ENCODE results near the gene FADS3. TPM values are rescaled to one million over a fixed set of nuclear protein-coding genes. Genes with fewer than 3 reads are reported as not detected.

Gene FADS3
- total and polyA plus RNA-seq, 2 donors (not counting 3 experiments of a cell fraction or from before 2014, with no cell fraction given), result 216 to 346 TPM

GRCh38 chr11:61912530-61912898 is 21.2 kb upstream of the FADS3 start:
- DNase-seq (ENCODE audit: low read depth, low spot score) (no peak), FAIRE-seq (no peak)
- H3K4me3 ChIP-seq (replicated peaks in 1 of 3; ENCODE audit: insufficient read depth in 1 of 3, low read depth in 1 of 3, low read length in 3 of 3), result no peak overlapping the region
- CTCF ChIA-PET, result interaction anchor here (1.1 kb wide), 1 partner anchor 13 kb away, joined by 3 read pairs; no protein-coding TSS in a partner anchor
- H3K27ac ChIP-seq (ENCODE audit: insufficient read depth, low read depth, low read length), result no peak overlapping the region
- H3K4me2 ChIP-seq (ENCODE audit: insufficient read depth, low read length), result no peak overlapping the region
- intact Hi-C loops (cut with micrococcal nuclease) (no loop called here), dilution Hi-C loops (cut with MboI; ENCODE audit: extremely low pct_ligation_motif_present, low sequenced_read_pairs) (no loop called here)
- TF ChIP-seq GATA2 (IDR thresholded peaks at IDR 0.05; ENCODE audit: insufficient read depth, insufficient read length, low read depth, low read length), result no peak
- no peak for TF ChIP-seq POLR2AphosphoS5 (IDR thresholded peaks at IDR 0.05; ENCODE audit: insufficient read depth, low read depth, low read length)
- no peak for TF ChIP-seq JUN (IDR thresholded peaks at IDR 0.05; ENCODE audit: borderline replicate concordance, insufficient read depth, insufficient read length, low read depth)
- no peak for TF ChIP-seq FOS (IDR thresholded peaks at IDR 0.05; ENCODE audit: borderline replicate concordance, insufficient read depth, low read length)
- TF ChIP-seq, protein P1, sequence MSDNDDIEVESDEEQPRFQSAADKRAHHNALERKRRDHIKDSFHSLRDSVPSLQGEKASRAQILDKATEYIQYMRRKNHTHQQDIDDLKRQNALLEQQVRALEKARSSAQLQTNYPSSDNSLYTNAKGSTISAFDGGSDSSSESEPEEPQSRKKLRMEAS (IDR thresholded peaks at IDR 0.05; ENCODE audit: insufficient read depth, insufficient read length), result no peak
- no peak for TF ChIP-seq MYC (IDR thresholded peaks at IDR 0.05; ENCODE audit: low read depth, low read length)
- no peak for TF ChIP-seq EZH2 (IDR thresholded peaks at IDR 0.05; ENCODE audit: borderline replicate concordance, low read depth, low read length, severe bottlenecking)
- no peak for TF ChIP-seq CTCF (IDR thresholded peaks at IDR 0.05; ENCODE audit: extremely low read depth in 1 of 2, insufficient read depth in 1 of 2, low read depth in 1 of 2, low read length in 2 of 2)
- TF ChIP-seq POLR2A (IDR thresholded peaks at IDR 0.05; ENCODE audit: low read depth, low read length), result no peak
- H3K4me1 ChIP-seq (ENCODE audit: control insufficient read depth, extremely low read depth, insufficient read depth, low read length), result no peaks in the 10 kb centered on the region
- H3K36me3 ChIP-seq (ENCODE audit: control insufficient read depth in 2 of 2, extremely low read depth in 1 of 2, insufficient read depth in 2 of 2, low read length in 2 of 2), result no peaks in the 10 kb centered on the region
- H3K9ac ChIP-seq (replicated peaks; ENCODE audit: extremely low read depth, insufficient read depth, low read length), result no peak overlapping the region
- peaks cover 0 to 3% of the 10 kb centered on the region in 2 experiments for H3K27me3 ChIP-seq (ENCODE audit: control insufficient read depth in 2 of 2, insufficient read depth in 2 of 2, low read length in 2 of 2)
- H4K20me1 ChIP-seq (replicated peaks; ENCODE audit: control insufficient read depth, extremely low read depth, insufficient read depth, low read length), result no peaks in the 10 kb centered on the region
- no TSS peak for BruUV-seq (replicated peaks)
- H2AFZ ChIP-seq (ENCODE audit: low read depth, low read length), result no peak overlapping the region
- POLR2A ChIA-PET, result no interaction called here
- H3K9me3 ChIP-seq (replicated peaks; ENCODE audit: control insufficient read depth, insufficient read depth, low read length), result no peaks in the 10 kb centered on the region
- no peaks in the 10 kb centered on the region for H3K9me1 ChIP-seq (replicated peaks; ENCODE audit: control insufficient read depth, extremely low read depth, insufficient read depth, low read length)
- no peaks in the 10 kb centered on the region for H3K79me2 ChIP-seq (ENCODE audit: control insufficient read depth, insufficient read depth, low read length)
